Large intestine (tissue), 3 donors: Measurements from ENCODE around the gene NRG3. TPM values are rescaled to one million over a fixed set of nuclear protein-coding genes. Genes with fewer than 3 reads are reported as not detected.

ENCODE experiments used
- DNase-seq, 2 donors: peaks; one replicate each; pipeline versions ENCODE4 v3.0.0 to v3.0.0-alpha.2; 2013
- H3K27ac ChIP-seq: one replicate; pipeline ENCODE4 v1.5.1; 2013; ENCODE audit warnings: low read length
- H3K27me3 ChIP-seq: 2 replicates; pipeline ENCODE4 v1.6.1; 2013; ENCODE audit warnings: low read length; ENCODE audit not compliant: control insufficient read depth, insufficient read depth
- H3K36me3 ChIP-seq: 2 replicates; pipeline ENCODE4 v1.6.1; 2013; ENCODE audit warnings: low read length; ENCODE audit not compliant: control insufficient read depth, insufficient read depth
- H3K4me1 ChIP-seq: one replicate; pipeline ENCODE4 v1.6.1; 2013; ENCODE audit warnings: low read length; ENCODE audit not compliant: control insufficient read depth, insufficient read depth
- H3K4me3 ChIP-seq: one replicate; pipeline ENCODE4 v1.5.1; 2013; ENCODE audit warnings: low read length
- H3K9me3 ChIP-seq: one replicate; pipeline ENCODE4 v1.6.1; 2013; ENCODE audit warnings: mild to moderate bottlenecking, low read depth, low read length, moderate library complexity; ENCODE audit not compliant: control insufficient read depth
- WGBS: methylation state at CpG from one replicate; pipeline ENCODE4 v1.1.5; 2013; ENCODE audit warnings: low lambda C conversion rate; ENCODE audit not compliant: insufficient coverage; 5-methylcytosine and 5-hydroxymethylcytosine counted together
- polyA plus RNA-seq: library from polyadenylated mRNA; unstranded; fragments of 120-200 nt; gene quantifications from one replicate; pipeline ENCODE4 v1.2.1, GENCODE V29; 2013

Gene NRG3
- polyA plus RNA-seq, 1 donor = 0.96 TPM

- Histone ChIP-seq H3K36me3 (no peaks in the 10 kb centered on the region), H3K4me3 (no peak overlapping the region), H3K9me3 (no peaks in the 10 kb centered on the region), H3K27me3 (no peaks in the 10 kb centered on the region), H3K27ac (no peak overlapping the region), H3K4me1 (no peaks in the 10 kb centered on the region)
- no peak for DNase-seq
- 81% methylated on average over 3 of the region's 3 CpGs for WGBS
These were observed 660.5 kb downstream of the NRG3 start for GRCh38 chr10:82535457-82535856.

DNA sequence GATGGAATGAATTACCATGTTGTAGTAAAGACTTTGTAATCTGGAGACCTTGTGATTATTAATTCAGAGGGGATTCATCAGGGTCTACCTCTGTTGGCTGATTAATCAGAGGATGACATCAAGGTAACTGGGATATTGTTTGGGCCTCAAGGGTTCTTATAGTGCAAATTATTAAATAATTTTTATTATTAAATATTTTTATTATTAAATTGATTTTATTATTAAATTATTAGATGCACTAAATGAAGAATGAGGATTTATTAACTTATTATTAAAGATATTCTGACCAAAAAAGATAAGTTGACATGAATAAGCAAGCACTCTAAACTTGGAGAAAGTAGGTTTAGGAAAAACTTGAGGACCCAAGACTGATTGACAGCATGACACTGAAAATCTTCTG lies 661.7 kb downstream of the NRG3 start:
- no peak overlapping the region for H3K4me3 ChIP-seq
- H3K36me3 ChIP-seq = no peaks in the 10 kb centered on the region
- no peaks in the 10 kb centered on the region for H3K9me3 ChIP-seq
- no peaks in the 10 kb centered on the region for H3K4me1 ChIP-seq
- no peak for DNase-seq
- no peak overlapping the region for H3K27ac ChIP-seq
- no peaks in the 10 kb centered on the region for H3K27me3 ChIP-seq

- no peaks in the 10 kb centered on the region for H3K36me3 ChIP-seq
- no peaks in the 10 kb centered on the region for H3K27me3 ChIP-seq
- DNase-seq = no peak
- no peak overlapping the region for H3K4me3 ChIP-seq
- no peak overlapping the region for H3K27ac ChIP-seq
- H3K9me3 ChIP-seq = no peaks in the 10 kb centered on the region
- H3K4me1 ChIP-seq = no peaks in the 10 kb centered on the region
- no CpG with 5 or more reads among the region's 1 CpG for WGBS
These were observed 663.3 kb downstream of the NRG3 start for GRCh38 chr10:82538272-82538671.

GRCh38 chr10:82543631-82544030 lies 668.6 kb downstream of the NRG3 start:
- H3K4me1 ChIP-seq = no peaks in the 10 kb centered on the region
- no peaks in the 10 kb centered on the region for H3K27me3 ChIP-seq
- H3K4me3 ChIP-seq = no peak overlapping the region
- no peak for DNase-seq
- no peaks in the 10 kb centered on the region for H3K36me3 ChIP-seq
- H3K9me3 ChIP-seq = no peaks in the 10 kb centered on the region
- whole genome bisulfite sequencing = 100% methylated on average over 2 of the region's 2 CpGs
- H3K27ac ChIP-seq = no peak overlapping the region

GRCh38 chr10:82544377-82544776 lies 669.4 kb downstream of the NRG3 start:
- DNase-seq = no peak
- no CpG with 5 or more reads among the region's 1 CpG for WGBS
- no peaks in the 10 kb centered on the region for H3K4me1 ChIP-seq
- no peaks in the 10 kb centered on the region for H3K36me3 ChIP-seq
- H3K27me3 ChIP-seq = no peaks in the 10 kb centered on the region
- H3K9me3 ChIP-seq = no peaks in the 10 kb centered on the region
- H3K4me3 ChIP-seq = no peak overlapping the region
- no peak overlapping the region for H3K27ac ChIP-seq

DNA sequence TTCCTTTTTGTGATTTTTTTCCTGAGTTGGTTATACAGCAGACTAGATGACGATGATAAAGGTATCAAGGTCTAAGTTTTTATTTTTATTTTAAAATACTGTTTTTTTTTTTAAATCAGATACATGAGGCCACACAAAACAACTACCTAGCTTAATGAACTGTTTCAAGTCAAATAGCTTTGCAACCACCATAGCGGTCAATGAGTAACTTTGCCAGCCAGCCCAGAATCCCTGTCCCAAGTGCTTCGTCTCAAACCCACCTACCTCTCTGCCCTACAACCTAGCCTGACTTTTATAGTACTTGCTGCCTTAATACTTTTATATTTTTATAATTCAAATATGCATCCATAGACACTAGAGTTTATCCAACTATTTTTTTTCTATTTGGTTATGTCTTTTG lies 676.5 kb downstream of the NRG3 start:
- no peaks in the 10 kb centered on the region for H3K27me3 ChIP-seq
- H3K4me3 ChIP-seq = no peak overlapping the region
- H3K36me3 ChIP-seq = no peaks in the 10 kb centered on the region
- WGBS = 60% methylated on average over 1 of the region's 3 CpGs
- no peak for DNase-seq
- H3K9me3 ChIP-seq = no peaks in the 10 kb centered on the region
- no peaks in the 10 kb centered on the region for H3K4me1 ChIP-seq
- H3K27ac ChIP-seq = no peak overlapping the region

DNA sequence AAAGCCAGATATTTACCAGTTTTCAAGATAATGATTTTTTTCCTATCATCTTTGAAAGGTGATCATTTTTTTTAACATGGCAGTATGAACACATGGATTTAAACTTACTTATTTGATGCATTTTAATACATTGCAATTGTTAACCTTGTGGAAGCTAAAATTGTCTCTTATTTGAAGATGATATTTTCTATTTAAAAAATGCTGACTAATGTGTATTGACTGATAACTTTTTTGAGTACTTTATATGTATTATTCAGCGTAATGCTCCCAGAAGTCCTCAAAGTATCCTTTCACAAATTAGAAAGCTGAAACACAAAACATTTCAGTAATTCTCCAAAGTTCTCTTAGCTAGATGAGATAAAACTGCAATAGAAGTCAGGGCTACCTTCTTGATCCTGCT lies 677.3 kb downstream of the NRG3 start:
- Histone ChIP-seq H3K36me3 (no peaks in the 10 kb centered on the region), H3K27ac (no peak overlapping the region), H3K4me3 (no peak overlapping the region), H3K4me1 (no peaks in the 10 kb centered on the region), H3K27me3 (no peaks in the 10 kb centered on the region), H3K9me3 (no peaks in the 10 kb centered on the region)
- no peak for DNase-seq
- WGBS = no CpG with 5 or more reads among the region's 1 CpG

DNA sequence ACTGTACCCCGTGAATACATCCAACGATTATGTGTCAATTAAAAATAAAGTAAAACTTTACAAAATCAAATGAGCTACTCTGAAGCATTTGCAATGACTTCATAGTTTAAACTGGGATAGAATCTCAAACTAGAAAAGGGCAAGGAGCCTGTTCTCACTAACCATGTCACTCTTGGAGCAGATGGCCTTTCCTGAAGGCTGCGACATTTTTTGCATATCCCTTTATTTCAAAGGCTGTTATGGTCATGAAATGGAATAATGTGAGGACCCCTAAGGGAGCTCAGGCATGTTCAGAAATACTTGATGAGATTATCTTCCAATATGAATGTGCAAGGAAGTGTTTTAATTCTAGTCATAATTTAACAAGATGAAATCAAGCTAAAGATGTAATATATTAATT lies 679.4 kb downstream of the NRG3 start:
- H3K27ac ChIP-seq = no peak overlapping the region
- no peaks in the 10 kb centered on the region for H3K9me3 ChIP-seq
- no peak for DNase-seq
- no peaks in the 10 kb centered on the region for H3K27me3 ChIP-seq
- H3K36me3 ChIP-seq = no peaks in the 10 kb centered on the region
- no peak overlapping the region for H3K4me3 ChIP-seq
- no peaks in the 10 kb centered on the region for H3K4me1 ChIP-seq
- 100% methylated on average over 2 of the region's 3 CpGs for WGBS

- H3K4me3 ChIP-seq = no peak overlapping the region
- WGBS = no CpG with 5 or more reads among the region's 2 CpGs
- no peaks in the 10 kb centered on the region for H3K4me1 ChIP-seq
- H3K27me3 ChIP-seq = no peaks in the 10 kb centered on the region
- H3K27ac ChIP-seq = no peak overlapping the region
- no peak for DNase-seq
- H3K36me3 ChIP-seq = no peaks in the 10 kb centered on the region
- H3K9me3 ChIP-seq = no peaks in the 10 kb centered on the region
These were observed 683.1 kb downstream of the NRG3 start for GRCh38 chr10:82558014-82558607.

DNA sequence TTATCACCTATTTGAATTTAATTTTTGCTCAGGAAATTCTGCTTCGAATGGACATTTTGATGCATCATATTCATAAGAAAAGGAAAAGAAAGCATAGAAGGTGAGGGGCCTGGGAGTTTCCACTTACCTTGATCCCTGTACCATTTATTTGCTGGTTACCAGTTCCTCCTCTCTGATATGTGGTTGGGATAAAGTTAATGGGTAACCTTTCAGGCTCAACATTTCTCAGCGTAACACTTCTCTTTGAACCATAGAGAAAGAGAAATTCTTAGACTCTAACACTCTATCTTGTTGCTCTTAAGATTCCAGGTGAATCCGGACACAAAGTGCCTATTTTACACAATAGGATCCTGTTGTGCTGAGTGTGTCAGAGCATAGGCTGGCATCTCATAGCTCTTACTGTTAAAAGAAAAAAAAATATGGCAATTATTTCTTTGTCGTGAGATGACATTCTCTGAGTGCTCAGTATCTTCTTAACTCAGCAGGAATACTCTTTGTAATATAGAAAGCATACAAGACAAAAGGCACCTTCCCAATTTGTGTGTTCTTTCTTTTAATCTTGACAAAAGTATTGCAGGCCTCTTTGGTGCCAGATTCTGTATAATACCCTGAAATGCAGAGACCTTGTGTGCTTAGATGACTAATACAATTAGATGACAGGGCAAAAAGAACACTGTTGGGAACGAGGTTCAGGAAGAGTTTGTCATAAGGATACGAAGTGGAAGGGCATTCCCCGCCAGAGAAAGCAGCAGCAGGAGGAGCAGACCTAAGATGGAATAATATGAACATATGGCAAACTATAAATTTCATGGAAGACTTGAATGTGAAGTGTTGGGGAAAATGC lies 689.6 kb downstream of the NRG3 start:
- Histone ChIP-seq H3K9me3 (no peaks in the 10 kb centered on the region), H3K27me3 (no peaks in the 10 kb centered on the region), H3K36me3 (no peaks in the 10 kb centered on the region), H3K27ac (no peak overlapping the region), H3K4me3 (no peak overlapping the region), H3K4me1 (no peaks in the 10 kb centered on the region)
- 71% methylated on average over 1 of the region's 7 CpGs for WGBS
- no peak for DNase-seq

- no peaks in the 10 kb centered on the region for H3K27me3 ChIP-seq
- no peak for DNase-seq
- H3K4me3 ChIP-seq = no peak overlapping the region
- no peaks in the 10 kb centered on the region for H3K4me1 ChIP-seq
- H3K9me3 ChIP-seq = no peaks in the 10 kb centered on the region
- H3K27ac ChIP-seq = no peak overlapping the region
- H3K36me3 ChIP-seq = no peaks in the 10 kb centered on the region
These were observed 690.2 kb downstream of the NRG3 start for GRCh38 chr10:82565197-82565575.
